ENCODE measurements around the gene EFHD1. TPM values are rescaled to one million over a fixed set of nuclear protein-coding genes. Genes with fewer than 3 reads are reported as not detected.

Gene EFHD1
- total RNA-seq, 1 donor from 2014 or later, result 7.7 TPM

- TF ChIP-seq CTCF (IDR thresholded peaks at IDR 0.05), result no peak
- H3K9me3 ChIP-seq, result no peaks in the 10 kb centered on the region
- DNase-seq (peak; percentile 51), ATAC-seq (peak; percentile 51 to 73)
- intact Hi-C loops (cut with DNase I), result no loop called here
- H3K27me3 ChIP-seq (ENCODE audit: low read depth), result no peaks in the 10 kb centered on the region
- H3K27ac ChIP-seq, result no peak overlapping the region
- H3K4me1 ChIP-seq, result no peaks in the 10 kb centered on the region
- H3K4me3 ChIP-seq, result no peak overlapping the region
- H3K36me3 ChIP-seq, result no peaks in the 10 kb centered on the region
These were observed 44.5 kb upstream of the EFHD1 start for GRCh38 chr2:232588680-232589585.

GRCh38 chr2:232592772-232593395 is 40.5 kb upstream of the EFHD1 start:
- Histone ChIP-seq H3K4me3 (no peak overlapping the region), H3K36me3 (no peaks in the 10 kb centered on the region), H3K4me1 (no peaks in the 10 kb centered on the region), H3K27me3 (ENCODE audit: low read depth) (no peaks in the 10 kb centered on the region), H3K9me3 (no peaks in the 10 kb centered on the region), H3K27ac (no peak overlapping the region)
- ATAC-seq (peak; percentile 32 to 41), DNase-seq (no peak)
- TF ChIP-seq CTCF (IDR thresholded peaks at IDR 0.05), result no peak
- intact Hi-C loops (cut with DNase I), result no loop called here

- TF ChIP-seq CTCF (IDR thresholded peaks at IDR 0.05), result no peak
- H3K9me3 ChIP-seq, result no peaks in the 10 kb centered on the region
- no peak overlapping the region for H3K4me3 ChIP-seq
- DNase-seq (no peak), ATAC-seq (no peak)
- no peaks in the 10 kb centered on the region for H3K4me1 ChIP-seq
- no peaks in the 10 kb centered on the region for H3K36me3 ChIP-seq
- no peak overlapping the region for H3K27ac ChIP-seq
- intact Hi-C loops (cut with DNase I), result no loop called here
- no peaks in the 10 kb centered on the region for H3K27me3 ChIP-seq (ENCODE audit: low read depth)
These were observed 39.4 kb upstream of the EFHD1 start for GRCh38 chr2:232593982-232594381.

- DNase-seq (no peak), ATAC-seq (no peak)
- no peaks in the 10 kb centered on the region for H3K36me3 ChIP-seq
- no peak overlapping the region for H3K4me3 ChIP-seq
- H3K27ac ChIP-seq, result no peak overlapping the region
- H3K9me3 ChIP-seq, result no peaks in the 10 kb centered on the region
- TF ChIP-seq CTCF (IDR thresholded peaks at IDR 0.05), result no peak
- intact Hi-C loops (cut with DNase I), result no loop called here
- no peaks in the 10 kb centered on the region for H3K27me3 ChIP-seq (ENCODE audit: low read depth)
- H3K4me1 ChIP-seq, result no peaks in the 10 kb centered on the region
These were observed 35.9 kb upstream of the EFHD1 start for GRCh38 chr2:232597362-232598079.

GRCh38 chr2:232598293-232598692 is 35.1 kb upstream of the EFHD1 start:
- no peak for TF ChIP-seq CTCF (IDR thresholded peaks at IDR 0.05)
- intact Hi-C loops (cut with DNase I), result no loop called here
- H3K27me3 ChIP-seq (ENCODE audit: low read depth), result no peaks in the 10 kb centered on the region
- H3K9me3 ChIP-seq, result no peaks in the 10 kb centered on the region
- no peak for DNase-seq
- no peak overlapping the region for H3K27ac ChIP-seq
- H3K36me3 ChIP-seq, result no peaks in the 10 kb centered on the region
- H3K4me3 ChIP-seq, result no peak overlapping the region
- ATAC-seq, result no peak
- H3K4me1 ChIP-seq, result no peaks in the 10 kb centered on the region

Measured in lower lobe of right lung (tissue), 2 donors.